Measurements from ENCODE around the gene STRADA. TPM values are rescaled to one million over a fixed set of nuclear protein-coding genes. Genes with fewer than 3 reads are reported as not detected.
A peak's percentile ranks its signal among the peaks of the same experiment; 100 is the strongest.

Gene STRADA
- total RNA-seq, 2 donors from 2014 or later = 15.7 to 37.1 TPM

GRCh38 chr17:63703556-63704258 is 37.9 kb downstream of the STRADA start:
- WGBS = 86% methylated on average over 16 of the region's 16 CpGs
- intact Hi-C loops (cut with DNase I) = no loop called here
- Histone ChIP-seq H3K36me3 (no peaks in the 10 kb centered on the region), H3K4me1 (replicated peaks) (no peaks in the 10 kb centered on the region), H3K27me3 (replicated peaks; ENCODE audit: insufficient read depth) (no peaks in the 10 kb centered on the region), H3K9me3 (no peaks in the 10 kb centered on the region), H3K27ac (no peak overlapping the region), H3K4me3 (no peak overlapping the region)
- no peak for DNase-seq (ENCODE audit: low spot score)
- TF ChIP-seq POLR2AphosphoS5 (IDR thresholded peaks at IDR 0.05) = no peak
- no peak for TF ChIP-seq CTCF (IDR thresholded peaks at IDR 0.05)
- no peak for TF ChIP-seq POLR2A (IDR thresholded peaks at IDR 0.05)

- no peak for DNase-seq (ENCODE audit: low spot score)
- Histone ChIP-seq H3K9me3 (no peaks in the 10 kb centered on the region), H3K4me1 (replicated peaks) (no peaks in the 10 kb centered on the region), H3K4me3 (no peak overlapping the region), H3K27me3 (replicated peaks; ENCODE audit: insufficient read depth) (no peaks in the 10 kb centered on the region), H3K27ac (no peak overlapping the region), H3K36me3 (no peaks in the 10 kb centered on the region)
- intact Hi-C loops (cut with DNase I) = no loop called here
- WGBS = 73% methylated on average over 5 of the region's 5 CpGs
- TF ChIP-seq CTCF (IDR thresholded peaks at IDR 0.05) (no peak), POLR2A (IDR thresholded peaks at IDR 0.05) (no peak), POLR2AphosphoS5 (IDR thresholded peaks at IDR 0.05) (no peak)
These were observed 38.6 kb downstream of the STRADA start for GRCh38 chr17:63703029-63703428.

GRCh38 chr17:63702721-63703015 is 38.9 kb downstream of the STRADA start:
- TF ChIP-seq CTCF (IDR thresholded peaks at IDR 0.05) (no peak), POLR2AphosphoS5 (IDR thresholded peaks at IDR 0.05) (no peak), POLR2A (IDR thresholded peaks at IDR 0.05) (no peak)
- Histone ChIP-seq H3K36me3 (no peaks in the 10 kb centered on the region), H3K4me3 (no peak overlapping the region), H3K9me3 (no peaks in the 10 kb centered on the region), H3K27ac (no peak overlapping the region), H3K4me1 (replicated peaks) (no peaks in the 10 kb centered on the region), H3K27me3 (replicated peaks; ENCODE audit: insufficient read depth) (no peaks in the 10 kb centered on the region)
- no peak for DNase-seq (ENCODE audit: low spot score)
- 81% methylated on average over 6 of the region's 6 CpGs for WGBS
- intact Hi-C loops (cut with DNase I) = no loop called here

- no peaks in the 10 kb centered on the region for H3K27me3 ChIP-seq (replicated peaks; ENCODE audit: insufficient read depth)
- H3K27ac ChIP-seq = peak overlapping the region in 1 of 2 donors; percentile 7
- intact Hi-C loops (cut with DNase I) = no loop called here
- H3K4me1 ChIP-seq (replicated peaks) = no peaks in the 10 kb centered on the region
- TF ChIP-seq POLR2AphosphoS5 (IDR thresholded peaks at IDR 0.05) = no peak
- TF ChIP-seq CTCF (IDR thresholded peaks at IDR 0.05) = no peak
- no peak for TF ChIP-seq POLR2A (IDR thresholded peaks at IDR 0.05)
- DNase-seq (ENCODE audit: low spot score) = no peak
- 82% methylated on average over 19 of the region's 19 CpGs for WGBS
- no peak overlapping the region for H3K4me3 ChIP-seq
- no peaks in the 10 kb centered on the region for H3K36me3 ChIP-seq
- H3K9me3 ChIP-seq = no peaks in the 10 kb centered on the region
These were observed 39.5 kb downstream of the STRADA start for GRCh38 chr17:63701868-63702720.
